Fibroblast of pulmonary artery (primary cell): Measurements from ENCODE around the gene NPHP1.

Experiments
- DNase-seq: peaks from one replicate; pipeline ENCODE4 v3.0.0-alpha.2; 2010; ENCODE audit warnings: low read depth
- H3K4me3 ChIP-seq: replicated peaks from 2 replicates; pipeline ENCODE4 v1.5.1; 2011; ENCODE audit warnings: low read depth, mild to moderate bottlenecking, control low read depth, low read length, moderate library complexity
- CTCF ChIP-seq: IDR thresholded peaks from 2 replicates; pipeline ENCODE4 v1.5.1; 2011; ENCODE audit warnings: mild to moderate bottlenecking, control low read depth, low read length, inconsistent platforms; ENCODE audit errors: missing control alignments

NPHP1 gene

GRCh38 chr2:110124038-110124825 lies 80.6 kb downstream of the NPHP1 start:
- no peak for DNase-seq
- TF ChIP-seq CTCF = no peak
- H3K4me3 ChIP-seq = no peak overlapping the region

- H3K4me3 ChIP-seq = no peak overlapping the region
- no peak for DNase-seq
- no peak for TF ChIP-seq CTCF
Observed at GRCh38 chr2:110121592-110121991, 83.2 kb downstream of the NPHP1 start.

GRCh38 chr2:110121052-110121334 lies 83.8 kb downstream of the NPHP1 start:
- TF ChIP-seq CTCF = no peak
- no peak overlapping the region for H3K4me3 ChIP-seq
- no peak for DNase-seq

- no peak for TF ChIP-seq CTCF
- H3K4me3 ChIP-seq = no peak overlapping the region
- no peak for DNase-seq
Observed at GRCh38 chr2:110120171-110121051, 84.4 kb downstream of the NPHP1 start.

- peak; percentile 76 for TF ChIP-seq CTCF
- DNase-seq = peak; percentile 74
- H3K4me3 ChIP-seq = peak overlapping the region; percentile 43
Observed at GRCh38 chr2:110116033-110116710, 88.6 kb downstream of the NPHP1 start.

GRCh38 chr2:110115291-110116032 lies 89.4 kb downstream of the NPHP1 start, which contains the start of gene MALL:
TSS of gene MALL (minus strand) at chr2:110115822. CDS start at chr2:110115792, 30 bp downstream.
- H3K4me3 ChIP-seq = peak within 1 kb of the TSS; percentile 43
- TF ChIP-seq CTCF = no peak

More at GRCh38 chr2:110115291-110116032, 89.4 kb downstream of the NPHP1 start, which contains the start of gene MALL:
- no peak for DNase-seq
